ENCODE data around the gene ARHGAP44. TPM values are rescaled to one million over a fixed set of nuclear protein-coding genes. Genes with fewer than 3 reads are reported as not detected.

Gene ARHGAP44
- total and polyA plus RNA-seq, 10 donors, result 0.54 to 2.6 (median 1.6) TPM

GRCh38 chr17:13038931-13039665, 249.8 kb downstream of the ARHGAP44 start:
- Histone ChIP-seq H3K27me3 (replicated peaks in 1 of 7) (peaks cover 0 to 31% (median 0%) of the 10 kb centered on the region in 7 donors), H3K4me3 (no peak overlapping the region), H3K36me3 (no peaks in the 10 kb centered on the region), H3K9me3 (peaks cover 0 to 36% (median 25%) of the 10 kb centered on the region in 8 donors), H3K27ac (no peak overlapping the region), H3K4me1 (no peaks in the 10 kb centered on the region)
- no peak for DNase-seq
- TF ChIP-seq POLR2AphosphoS5 (IDR thresholded peaks at IDR 0.05) (no peak), CTCF (IDR thresholded peaks at IDR 0.05 in 8 of 11, conservative IDR thresholded peaks at IDR 0.05 in 3 of 11) (no peak)
- WGBS, 5 donors, result 73 to 94% (median 91%) methylated on average over 4 of the region's 4 CpGs
- intact Hi-C loops (cut with DNase I; ENCODE audit: low total_unique reads), result no loop called here

Small RNA genes within 50 kb of the gene (microRNA-seq; reads per million reads assigned to microRNA genes)
- 0 reads per million in 3 donors for gene MIR1269B

Small RNA genes within 50 kb of the gene (small RNA-seq; reads per million reads assigned to genes)
- 0 reads per million in 4 donors for gene MIR1269B

Other genes starting within 250 kb of the ARHGAP44 start
- 1 to 10 TPM in 3 of 7 donors, under 1 TPM in 4; 0.33 to 2.5 (median 0.98) TPM for gene MYOCD, start 123.6 kb upstream of the ARHGAP44 start, total RNA-seq
- gene MYOCD, start 123.6 kb upstream of the ARHGAP44 start, polyA plus RNA-seq, result under 1 TPM; 0.17 to 0.54 (median 0.29) TPM
- 100 to 1,000 TPM in 2 of 7 donors, 10 to 100 TPM in 5; 47.6 to 110 (median 79.3) TPM for gene ELAC2, start 228.5 kb downstream of the ARHGAP44 start, total RNA-seq
- 10 to 100 TPM; 29.4 to 36.4 (median 35.0) TPM for gene ELAC2, start 228.5 kb downstream of the ARHGAP44 start, polyA plus RNA-seq

All from spleen (tissue), 11 donors.